Fibroblast of skin of left quadriceps (primary cell): Measurements from ENCODE around the gene DBN1.

Experiments used
- DNase-seq, 2 experiments: peaks; one replicate each; pipeline ENCODE4 v3.0.0-alpha.2; 2013; ENCODE audit warnings: low read depth in 2 of 2

Gene DBN1

DNA sequence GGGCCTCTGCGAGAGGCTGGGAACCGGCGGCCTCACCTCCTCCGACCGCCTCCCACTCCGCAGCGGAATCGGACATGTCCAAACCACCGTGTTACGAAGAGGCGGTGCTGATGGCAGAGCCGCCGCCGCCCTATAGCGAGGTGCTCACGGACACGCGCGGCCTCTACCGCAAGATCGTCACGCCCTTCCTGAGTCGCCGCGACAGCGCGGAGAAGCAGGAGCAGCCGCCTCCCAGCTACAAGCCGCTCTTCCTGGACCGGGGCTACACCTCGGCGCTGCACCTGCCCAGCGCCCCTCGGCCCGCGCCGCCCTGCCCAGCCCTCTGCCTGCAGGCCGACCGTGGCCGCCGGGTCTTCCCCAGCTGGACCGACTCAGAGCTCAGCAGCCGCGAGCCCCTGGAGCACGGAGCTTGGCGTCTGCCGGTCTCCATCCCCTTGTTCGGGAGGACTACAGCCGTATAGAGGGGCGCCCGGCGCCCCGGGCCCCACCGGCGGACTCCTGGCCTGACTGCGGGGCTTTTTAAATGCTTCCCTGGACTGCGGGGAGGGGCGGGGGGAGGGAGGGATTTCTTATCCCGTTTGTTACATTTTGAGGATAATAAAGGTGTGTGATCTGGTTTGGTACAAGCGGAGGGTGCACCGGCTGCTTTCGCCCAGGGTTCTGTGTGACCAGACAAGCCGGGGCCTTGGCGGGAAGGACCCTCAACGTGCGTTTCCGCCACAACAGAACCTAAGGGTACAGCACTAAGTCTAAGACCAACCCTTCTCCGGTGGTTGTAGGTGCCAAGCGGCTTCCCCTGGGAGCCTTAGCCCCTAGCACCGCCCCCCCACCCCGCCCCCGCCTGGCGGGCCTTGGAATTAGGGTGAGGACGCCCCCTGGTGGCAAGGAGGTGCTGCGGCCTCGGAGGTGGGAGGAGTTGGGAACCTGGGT is 17.5 kb downstream of the DBN1 start:
- DNase-seq, result peak in 1 of 2 experiments; percentile 71

- no peak for DNase-seq
These were observed 18.3 kb downstream of the DBN1 start for GRCh38 chr5:177455036-177455660.

- peak; percentile 69 to 71 for DNase-seq
These were observed 18.9 kb downstream of the DBN1 start for GRCh38 chr5:177454397-177455035.

DNA sequence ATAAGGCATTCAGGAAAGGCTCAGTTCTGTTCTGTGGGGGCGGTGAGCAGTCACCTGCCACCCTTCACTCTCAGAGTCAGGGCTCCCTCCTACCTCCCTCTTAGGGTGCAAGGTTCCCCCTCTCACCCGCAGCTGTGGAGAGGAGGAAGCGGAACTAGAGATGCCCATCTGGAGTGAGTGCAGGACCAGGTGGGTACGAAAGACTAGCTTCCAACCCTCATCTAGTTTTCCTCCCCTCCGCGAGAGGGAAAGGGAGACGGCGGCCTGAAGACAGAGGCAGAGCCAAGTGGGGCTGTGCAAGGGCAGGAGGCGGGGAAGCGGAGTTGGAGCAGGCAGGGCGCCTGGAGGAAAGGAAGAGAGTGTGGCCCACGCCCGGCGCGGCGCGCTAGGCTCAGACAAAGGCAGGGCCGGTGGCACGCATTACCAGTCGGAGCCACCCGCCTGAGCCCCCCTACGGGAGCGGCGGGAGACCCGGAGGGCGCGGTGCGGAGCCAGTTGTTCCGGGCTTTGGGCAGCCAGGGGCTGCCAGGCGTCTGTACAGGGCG is 19.5 kb downstream of the DBN1 start:
- no peak for DNase-seq

- DNase-seq, result no peak
These were observed 20.5 kb downstream of the DBN1 start for GRCh38 chr5:177452688-177453638.

GRCh38 chr5:177450667-177451424 is 22.6 kb downstream of the DBN1 start:
- no peak for DNase-seq

DNA sequence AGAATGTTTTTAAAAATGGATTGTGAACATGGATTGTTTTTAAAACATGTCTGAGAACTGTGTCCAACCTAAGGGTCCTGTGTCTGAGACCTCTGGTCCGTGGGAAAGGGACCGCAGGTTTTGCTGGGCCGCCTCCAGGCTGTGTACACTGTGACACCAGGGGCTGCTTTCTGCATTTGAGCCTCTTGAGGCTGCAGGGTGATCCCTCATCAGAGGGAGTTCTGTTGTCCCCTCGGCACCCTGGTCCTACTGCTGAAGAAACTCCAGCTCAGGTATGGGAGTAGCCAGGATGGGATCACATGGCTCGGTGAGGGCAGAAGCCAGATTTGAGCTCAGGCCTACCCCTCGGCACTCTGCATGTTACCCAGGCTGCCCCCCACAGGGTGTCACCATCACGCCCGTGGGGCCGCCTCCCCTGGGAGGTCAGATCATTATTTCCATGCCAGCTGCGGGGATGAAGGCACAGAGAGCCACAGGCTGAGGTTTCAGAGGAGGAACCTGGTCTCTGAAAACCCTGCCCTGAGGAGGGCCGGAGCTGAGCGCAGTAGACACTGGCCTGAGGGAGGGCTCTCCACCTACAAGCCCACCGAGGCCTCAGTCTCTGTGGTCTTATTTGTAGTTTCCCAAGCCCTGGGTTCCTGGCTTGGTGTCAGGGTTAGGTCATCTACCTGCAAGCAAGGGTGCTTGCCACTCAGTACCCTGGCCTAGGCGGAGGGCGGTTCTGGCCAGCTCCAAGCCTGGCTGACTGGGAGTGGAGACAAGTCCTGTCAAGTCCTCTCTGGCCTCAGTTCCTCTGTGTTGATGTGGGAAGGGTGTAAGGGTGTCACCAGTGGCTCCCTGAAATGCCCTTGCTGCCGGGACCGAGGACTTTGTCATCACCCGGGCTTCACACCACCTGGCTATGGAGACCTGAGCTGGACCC is 24.0 kb downstream of the DBN1 start:
- no peak for DNase-seq

DNA sequence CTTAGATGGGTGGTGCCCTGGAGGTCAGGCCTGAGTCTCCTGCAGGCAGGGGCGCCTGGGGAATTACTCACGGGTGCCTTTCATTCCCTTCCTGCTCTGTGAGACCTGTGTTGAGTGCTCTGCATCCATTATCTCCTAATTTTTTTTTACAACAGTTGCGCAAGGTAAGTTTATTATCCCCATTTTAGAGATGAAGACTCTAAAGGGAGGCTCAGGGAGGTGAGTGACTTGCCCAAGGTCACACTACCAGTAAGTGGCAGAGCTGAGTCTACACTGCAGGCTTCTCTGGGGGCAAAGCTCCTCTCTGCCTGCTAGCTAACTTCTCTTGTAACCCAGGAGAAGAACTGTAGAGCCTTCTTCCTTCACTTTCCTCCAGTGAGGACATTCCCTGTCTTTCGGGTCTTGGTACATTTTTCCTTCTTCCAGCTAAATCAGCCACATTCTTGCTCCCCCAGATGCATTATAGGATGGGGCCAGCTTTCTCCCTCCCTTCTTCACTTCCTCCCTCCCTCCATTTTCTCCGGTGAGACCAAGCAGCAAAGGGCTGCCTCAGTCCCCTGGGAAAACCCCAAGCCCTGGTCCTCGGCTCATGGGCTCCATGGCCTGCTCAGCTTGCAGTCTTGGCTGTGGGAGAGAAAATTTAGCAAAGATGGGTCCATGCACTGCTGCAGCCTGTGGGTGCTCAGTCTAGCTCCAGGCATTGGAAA is 25.0 kb downstream of the DBN1 start:
- no peak for DNase-seq

GRCh38 chr5:177447611-177448243 is 25.7 kb downstream of the DBN1 start:
- DNase-seq, result no peak

- DNase-seq, result no peak
These were observed 26.3 kb downstream of the DBN1 start for GRCh38 chr5:177447066-177447610.

DNA sequence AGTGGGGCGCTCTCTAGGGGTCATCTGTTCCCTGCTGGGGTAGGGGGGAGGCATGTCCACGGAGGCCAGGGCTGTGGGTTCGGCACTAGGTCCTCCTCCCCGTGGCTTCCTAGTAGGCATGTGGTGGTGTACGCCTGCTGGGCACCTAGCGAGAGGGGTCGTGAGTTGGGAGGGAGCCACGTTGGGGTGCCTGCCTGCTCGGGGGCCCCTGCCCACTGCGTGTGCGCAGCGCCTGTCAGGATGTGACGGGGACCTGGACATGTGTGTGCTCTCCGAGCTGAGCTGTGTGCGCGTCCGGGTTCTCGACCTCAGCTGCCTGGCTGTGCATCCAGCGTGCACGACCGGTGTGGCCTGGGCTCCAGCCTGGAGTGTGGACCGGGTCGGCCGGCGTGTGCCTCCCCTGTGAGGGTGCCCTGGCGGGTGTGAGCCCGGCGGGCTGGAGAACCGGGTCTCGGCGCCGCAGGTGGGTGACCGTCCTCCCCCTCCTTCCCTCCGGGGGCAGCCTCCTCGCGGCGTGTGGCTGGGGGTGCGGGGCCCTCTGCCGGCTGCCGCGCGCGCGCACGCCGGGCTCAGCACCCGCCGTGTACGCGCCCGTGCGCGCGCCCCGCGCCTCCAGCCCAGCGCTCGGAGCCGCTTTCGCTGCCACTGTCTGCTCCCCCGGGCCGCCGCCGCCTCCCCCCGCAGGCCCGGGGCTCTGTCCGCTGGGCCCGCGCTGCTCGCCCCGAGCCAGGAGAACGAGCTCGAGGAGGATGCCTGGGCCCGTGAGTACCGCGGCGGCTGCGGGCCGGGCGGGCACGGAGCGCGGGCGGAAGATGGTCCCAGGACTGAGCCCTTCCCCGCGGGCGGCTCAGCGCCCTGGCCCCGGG is 27.0 kb downstream of the DBN1 start, which contains the start of gene PRR7:
Gene PRR7, plus strand, starts transcription at position 615 of the 866 bp plus-strand sequence. CDS start 8,254 bp downstream, outside the sequence.
- peak in 1 of 2 experiments; percentile 45 for DNase-seq

GRCh38 chr5:177445917-177446199 is 27.6 kb downstream of the DBN1 start:
- DNase-seq, result no peak

DNA sequence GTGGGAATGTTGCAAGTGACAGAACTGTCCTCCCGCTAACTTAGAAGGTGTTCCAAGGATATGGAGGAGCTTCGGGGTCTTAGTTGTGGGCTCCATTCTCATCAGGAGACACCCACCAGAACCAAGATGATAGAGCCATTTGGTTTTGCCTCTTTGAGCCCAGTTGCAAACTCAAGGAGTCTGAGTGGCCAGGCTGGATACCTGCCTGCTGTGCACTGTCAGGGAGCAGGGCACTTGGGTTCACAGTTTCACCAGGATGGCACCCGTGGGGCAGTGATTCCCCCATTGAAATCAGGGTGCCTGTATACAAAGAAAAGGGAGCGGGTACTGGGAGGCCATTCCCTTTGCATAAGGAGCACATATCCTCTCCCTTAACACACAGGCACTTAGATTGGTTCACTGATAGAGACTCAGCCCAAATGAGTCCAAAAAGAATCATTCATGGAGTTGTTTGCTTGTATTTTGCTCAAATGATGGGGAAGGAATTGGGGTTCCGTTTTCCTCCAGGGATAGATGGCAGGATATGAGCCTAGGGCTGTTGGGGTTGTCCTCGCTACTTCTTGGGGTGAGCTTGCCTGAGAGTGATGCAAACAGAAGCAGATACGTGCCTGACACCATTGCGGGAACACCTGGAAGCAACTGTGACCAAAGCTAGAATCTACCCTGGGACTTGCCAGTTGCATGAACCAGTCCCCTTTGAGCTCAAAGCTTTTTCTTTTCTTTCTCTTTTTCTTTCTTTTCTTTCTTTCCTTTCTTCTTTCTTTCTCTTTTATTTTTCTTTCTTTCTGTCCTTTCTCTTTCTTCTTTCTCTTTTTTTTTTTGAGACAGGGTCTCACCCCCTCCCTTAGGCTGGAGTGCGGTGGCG is 28.1 kb downstream of the DBN1 start:
- DNase-seq, result no peak

DNA sequence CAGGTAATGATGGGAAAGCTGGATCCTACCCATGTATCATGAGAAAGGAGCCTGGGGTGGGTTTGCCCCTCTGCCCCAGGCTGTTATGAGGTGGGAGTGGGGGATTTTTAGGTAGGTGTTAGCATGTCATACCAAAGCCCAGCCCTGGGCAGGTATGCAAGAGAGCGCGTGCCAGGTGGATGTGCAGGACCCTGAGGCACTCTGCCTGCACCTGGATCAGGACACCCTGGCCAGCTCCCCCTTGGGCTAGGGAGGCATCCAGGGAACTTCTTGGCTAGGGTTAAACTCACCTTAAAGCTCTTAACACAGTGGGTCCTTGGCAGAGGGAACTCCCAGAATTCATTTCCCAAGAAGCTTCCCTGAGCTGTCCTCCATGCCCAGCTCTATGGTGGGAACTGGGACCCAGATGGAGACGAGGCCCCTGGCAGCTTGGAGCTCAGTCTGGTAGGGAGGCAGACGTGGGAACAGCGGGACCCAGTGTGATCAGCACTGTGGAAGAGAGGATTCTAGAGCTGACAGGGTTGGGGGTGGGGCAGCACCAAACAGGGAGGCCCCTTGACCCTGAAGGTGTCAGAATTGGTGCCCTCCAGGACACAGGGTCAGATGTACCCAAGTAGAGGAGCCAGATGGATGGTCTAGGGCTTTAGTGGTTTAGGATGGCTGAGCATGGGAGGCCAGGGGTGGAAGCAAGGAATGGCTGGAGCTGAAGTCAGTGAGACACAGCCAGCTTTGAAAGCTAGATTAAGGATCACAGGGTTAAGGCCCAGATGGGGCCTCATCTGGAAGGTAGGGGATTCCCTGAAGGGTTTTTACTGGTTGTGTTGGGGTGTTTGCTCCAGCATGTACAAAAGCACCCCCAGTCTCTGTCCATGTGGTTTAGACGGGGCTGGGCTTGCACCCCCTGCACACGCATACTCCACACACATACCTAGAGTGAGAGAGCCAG is 29.1 kb downstream of the DBN1 start:
- no peak for DNase-seq
